NCI-H146 (cell line): ENCODE measurements around the gene PEAR1.

ENCODE experiments used
- DNase-seq: peaks from one replicate; lab custom pipeline; 2025; lab: John Stamatoyannopoulos, UW

PEAR1 gene

GRCh38 chr1:156901966-156902915 is 8.7 kb downstream of the PEAR1 start:
- DNase-seq, result no peak

GRCh38 chr1:156903328-156904091 is 10.0 kb downstream of the PEAR1 start:
- DNase-seq, result no peak

GRCh38 chr1:156904187-156904959 is 10.9 kb downstream of the PEAR1 start:
- DNase-seq, result no peak

GRCh38 chr1:156905176-156905575 is 11.7 kb downstream of the PEAR1 start:
- no peak for DNase-seq

- DNase-seq, result no peak
Observed at GRCh38 chr1:156905651-156906050, 12.1 kb downstream of the PEAR1 start.

- DNase-seq, result no peak
Observed at GRCh38 chr1:156906206-156906906, 12.8 kb downstream of the PEAR1 start.

- DNase-seq, result peak; percentile 20
Observed at GRCh38 chr1:156908541-156908940, 15.0 kb downstream of the PEAR1 start.

- DNase-seq, result no peak
Observed at GRCh38 chr1:156908955-156909354, 15.4 kb downstream of the PEAR1 start.

- DNase-seq, result no peak
Observed at GRCh38 chr1:156909671-156910070, 16.2 kb downstream of the PEAR1 start.

GRCh38 chr1:156910309-156910782 is 16.8 kb downstream of the PEAR1 start:
- peak; percentile 29 for DNase-seq

- no peak for DNase-seq
Observed at GRCh38 chr1:156911577-156912298, 18.2 kb downstream of the PEAR1 start.

- no peak for DNase-seq
Observed at GRCh38 chr1:156912310-156912709, 18.8 kb downstream of the PEAR1 start.

GRCh38 chr1:156912861-156913808 is 19.6 kb downstream of the PEAR1 start:
- no peak for DNase-seq

GRCh38 chr1:156913809-156914387 is 20.4 kb downstream of the PEAR1 start:
- no peak for DNase-seq

- DNase-seq, result no peak
Observed at GRCh38 chr1:156914440-156914856, 20.9 kb downstream of the PEAR1 start.

- DNase-seq, result peak; percentile 73
Observed at GRCh38 chr1:156920233-156921052, 26.9 kb downstream of the PEAR1 start, which contains the start of gene LRRC71. LRRC71 (plus strand) TSS chr1:156920632; CDS start chr1:156920804, 172 bp downstream.

- no peak for DNase-seq
Observed at GRCh38 chr1:156921053-156921529, 27.6 kb downstream of the PEAR1 start.
